Smooth muscle cell of bladder (primary cell): Measurements from ENCODE around the gene BEST4. TPM values are rescaled to one million over a fixed set of nuclear protein-coding genes. Genes with fewer than 3 reads are reported as not detected.

Source experiments
- total RNA-seq: library from RNA; depleted of rRNA; stranded (reverse); fragments of >200 nt; gene quantifications from 2 replicates; pipeline ENCODE4 v1.2.3, GENCODE V29; 2014

The BEST4 gene
- total RNA-seq: under 0.01 TPM in 1 of 2 replicates, not detected in the other

GRCh38 chr1:44788120-44788860 is at the start of gene BEST4:
BEST4 (minus strand) TSS chr1:44788170; CDS start chr1:44787705, 465 bp downstream.

GRCh38 chr1:44808063-44808937 is 20.3 kb upstream of the BEST4 start, which contains the start of gene BTBD19:
BTBD19 (plus strand) TSS chr1:44808523; CDS start chr1:44808821, 298 bp downstream.

GRCh38 chr1:44806704-44807363 is 18.9 kb upstream of the BEST4 start, which contains the start of gene DYNLT4:
DYNLT4 (minus strand) TSS chr1:44807351; CDS start chr1:44806668, 683 bp downstream.

DNA sequence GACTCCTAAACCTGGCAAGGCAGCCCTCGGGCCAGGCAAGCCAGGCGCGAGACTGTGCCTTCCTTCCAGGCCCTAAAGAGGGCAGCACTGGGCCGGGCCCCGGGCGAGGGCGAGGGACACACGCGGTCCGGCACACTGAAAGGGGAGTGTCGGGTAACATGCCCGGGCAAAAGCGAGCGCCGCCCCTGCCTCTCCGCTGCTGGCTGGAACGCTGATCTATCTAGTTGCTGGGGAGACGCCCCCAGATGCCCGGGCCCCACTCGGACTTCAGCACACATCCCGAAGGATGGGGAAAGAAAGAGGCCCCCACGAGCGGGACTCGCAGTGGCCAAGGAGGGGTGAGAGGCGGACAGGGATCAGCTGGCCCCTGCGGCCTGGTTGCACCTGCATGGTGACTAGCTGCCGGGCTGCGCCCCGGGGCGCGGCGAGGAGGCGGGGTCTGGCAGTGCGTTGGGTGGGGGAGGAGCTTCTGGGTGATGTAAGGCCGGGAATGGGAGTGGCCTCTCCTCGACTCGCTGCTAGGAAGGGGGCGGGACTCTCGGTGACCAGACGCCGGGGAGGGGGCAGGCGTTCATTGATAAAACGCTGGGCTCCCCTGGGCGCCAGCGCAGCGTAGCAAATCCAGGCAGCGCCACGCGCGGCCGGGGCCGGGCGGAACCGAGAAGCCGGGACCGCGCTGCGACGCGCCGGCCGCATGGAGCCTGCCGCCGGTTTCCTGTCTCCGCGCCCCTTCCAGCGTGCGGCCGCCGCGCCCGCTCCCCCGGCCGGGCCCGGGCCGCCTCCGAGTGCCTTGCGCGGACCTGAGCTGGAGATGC is 12.0 kb upstream of the BEST4 start, which contains the start of gene PLK3:
Gene PLK3, plus strand, starts transcription at position 608 of the 815 bp plus-strand sequence. Its CDS starts 87 bp downstream, at position 695.

GRCh38 chr1:44775078-44775929 is 12.7 kb downstream of the BEST4 start, which contains the start of gene RPS8:
RPS8 (plus strand) TSS chr1:44775540; CDS start chr1:44775597, 57 bp downstream.

DNA sequence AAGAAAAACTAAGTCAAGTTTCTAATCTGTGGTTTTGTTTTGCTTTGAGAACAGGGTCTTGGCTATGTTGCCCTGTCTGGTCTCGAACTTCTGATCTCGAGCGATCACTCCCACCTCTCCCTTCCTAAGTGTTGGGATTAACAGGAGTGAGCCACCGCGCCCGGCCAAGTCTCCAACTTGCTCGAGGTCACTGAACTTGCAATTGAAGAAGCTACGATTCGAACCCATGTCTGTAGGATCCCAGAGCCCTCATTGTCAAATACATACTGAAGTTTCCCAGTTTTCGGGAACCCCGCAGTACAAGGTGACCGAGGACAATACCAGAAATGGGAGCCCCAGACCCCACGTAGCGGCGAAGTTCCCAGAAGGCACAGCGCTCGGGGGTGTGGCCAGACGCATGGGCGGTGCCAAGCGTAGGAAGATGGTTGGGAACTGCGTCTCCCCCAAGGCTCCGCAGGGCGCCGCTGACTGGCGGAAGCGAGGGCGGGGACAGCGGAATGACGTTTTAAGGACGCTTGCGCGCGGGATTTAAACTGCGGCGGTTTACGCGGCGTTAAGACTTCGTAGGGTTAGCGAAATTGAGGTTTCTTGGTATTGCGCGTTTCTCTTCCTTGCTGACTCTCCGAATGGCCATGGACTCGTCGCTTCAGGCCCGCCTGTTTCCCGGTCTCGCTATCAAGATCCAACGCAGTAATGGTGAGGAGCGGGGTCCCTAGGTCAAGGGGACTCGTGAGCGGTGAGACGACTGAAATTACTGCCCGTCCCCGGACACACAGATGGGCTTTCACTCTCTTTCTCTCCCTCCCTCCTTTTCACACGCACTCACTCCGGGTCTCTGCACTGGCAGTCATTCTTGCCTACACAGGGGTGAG is 48.4 kb downstream of the BEST4 start, which contains the start of gene KIF2C:
Gene KIF2C, plus strand, starts transcription at position 531 of the 872 bp plus-strand sequence. Its CDS starts 96 bp downstream, at position 627.

Other genes starting within 250 kb of the BEST4 start
- gene TMEM53, start 113.7 kb downstream of the BEST4 start, total RNA-seq: 3.6 and 4.9 TPM in 2 replicates
- gene ARMH1, start 113.5 kb downstream of the BEST4 start, total RNA-seq: 0.71 and 0.83 TPM in 2 replicates
- gene RNU5D-1, start 57.0 kb downstream of the BEST4 start, total RNA-seq: not detected in 2 replicates
- gene KIF2C, start 48.3 kb downstream of the BEST4 start, total RNA-seq: 2.9 and 3.4 TPM in 2 replicates
- 1,727 and 1,738 TPM in 2 replicates for gene RPS8, start 12.6 kb downstream of the BEST4 start, total RNA-seq
- gene PLK3, start 12.2 kb upstream of the BEST4 start, total RNA-seq: 11.9 and 20.8 TPM in 2 replicates
- not detected in 2 replicates for gene DYNLT4, start 19.2 kb upstream of the BEST4 start, total RNA-seq
- gene BTBD19, start 20.4 kb upstream of the BEST4 start, total RNA-seq: 4.3 and 8.3 TPM in 2 replicates
- gene PTCH2, start 55.1 kb upstream of the BEST4 start, total RNA-seq: under 0.01 and 0.14 TPM in 2 replicates
- gene EIF2B3, start 198.4 kb upstream of the BEST4 start, total RNA-seq: 32.9 TPM in 2 replicates
- 9.7 and 12.6 TPM in 2 replicates for gene HECTD3, start 223.2 kb upstream of the BEST4 start, total RNA-seq
- gene UROD, start 224.1 kb upstream of the BEST4 start, total RNA-seq: 152 and 165 TPM in 2 replicates